OCI-LY1 (cell line): ENCODE data around the gene TXNL1.
A peak's percentile ranks its signal among the peaks of the same experiment; 100 is the strongest.
"Not testable (repeated sequence)": the region's sequence is repeated elsewhere in the genome, so short reads cannot be mapped to it uniquely, and the experiment has no call there.

ENCODE experiments used
- H2AFZ ChIP-seq: fragments of 200-600 bp; sonication (generic), shearing (Covaris generic); 2 replicates; pipeline ENCODE4 v1.6.0; 2014; ENCODE audit warnings: antibody characterized with exemption, mild to moderate bottlenecking, low read length
- H3F3A ChIP-seq: fragments of 200-600 bp; sonication (generic), shearing (Covaris generic); 2 replicates; pipeline ENCODE4 v1.6.0; 2014; ENCODE audit warnings: mild to moderate bottlenecking, antibody characterized with exemption, low read length, moderate library complexity; ENCODE audit not compliant: insufficient read depth
- H3K27ac ChIP-seq: fragments of 200-600 bp; sonication (generic); 2 replicates; pipeline ENCODE4 v1.5.1; 2014; ENCODE audit warnings: low read length, mixed run types, mild to moderate bottlenecking, low read depth; ENCODE audit not compliant: poor library complexity, severe bottlenecking
- H3K27me3 ChIP-seq: fragments of 200-600 bp; sonication (generic); 2 replicates; pipeline ENCODE4 v1.6.0; 2014; ENCODE audit warnings: antibody characterized with exemption, mild to moderate bottlenecking, low read length, moderate library complexity; ENCODE audit not compliant: insufficient read depth
- H3K36me3 ChIP-seq: fragments of 200-600 bp; sonication (generic); 2 replicates; pipeline ENCODE4 v1.6.1; 2014; ENCODE audit warnings: mild to moderate bottlenecking, antibody characterized with exemption, low read length, moderate library complexity, mixed read lengths; ENCODE audit not compliant: insufficient read depth
- H3K4me1 ChIP-seq: fragments of 200-600 bp; sonication (generic); 2 replicates; pipeline ENCODE4 v1.5.1; 2014; ENCODE audit warnings: mild to moderate bottlenecking, low read length, moderate library complexity; ENCODE audit not compliant: insufficient read depth, severe bottlenecking
- H3K4me2 ChIP-seq: fragments of 200-600 bp; sonication (generic), shearing (Covaris generic); 2 replicates; pipeline ENCODE4 v1.6.1; 2014; ENCODE audit warnings: low read length
- H3K4me3 ChIP-seq: fragments of 200-600 bp; sonication (generic); 2 replicates; pipeline ENCODE4 v1.5.1; 2014; ENCODE audit warnings: low read length, low read depth, mild to moderate bottlenecking, mixed read lengths; ENCODE audit not compliant: poor library complexity, severe bottlenecking
- H3K79me2 ChIP-seq: fragments of 200-600 bp; shearing (Covaris generic); 2 replicates; pipeline ENCODE4 v1.6.1; 2016; ENCODE audit warnings: mixed run types, low read length, mixed read lengths; ENCODE audit not compliant: insufficient read depth
- H3K9ac ChIP-seq: fragments of 200-600 bp; sonication (generic), shearing (Covaris generic); 2 replicates; pipeline ENCODE4 v1.6.1; 2014; ENCODE audit warnings: mild to moderate bottlenecking, low read length, mixed read lengths
- H3K9me2 ChIP-seq: fragments of 200-600 bp; sonication (generic), shearing (Covaris generic); 2 replicates; pipeline ENCODE4 v1.6.1; 2014; ENCODE audit warnings: low read depth, mild to moderate bottlenecking, low read length, mixed read lengths
- H3K9me3 ChIP-seq: fragments of 200-600 bp; shearing (Covaris generic); 2 replicates; pipeline ENCODE4 v1.6.1; 2014; ENCODE audit warnings: low read length, mixed read lengths
- H4K20me1 ChIP-seq: fragments of 200-600 bp; sonication (generic), shearing (Covaris generic); 2 replicates; pipeline ENCODE4 v1.6.0; 2016; ENCODE audit warnings: mild to moderate bottlenecking, low read length; ENCODE audit not compliant: insufficient read depth
- EZH2 ChIP-seq: fragments of 200-600 bp; sonication (generic), shearing (Covaris generic); IDR thresholded peaks from 2 replicates; pipeline ENCODE4 v1.8.0; 2017; ENCODE audit warnings: borderline replicate concordance, mixed run types, mild to moderate bottlenecking, antibody characterized with exemption, low read length, moderate library complexity, mixed read lengths
- TF ChIP-seq, protein P1 (sequence below): fragments of 200-600 bp; sonication (generic), shearing (Covaris generic); IDR thresholded peaks from 2 replicates; pipeline ENCODE4 v1.5.1; 2017; ENCODE audit warnings: mild to moderate bottlenecking, antibody characterized with exemption, low read length, moderate library complexity, mixed read lengths

The TXNL1 gene

DNA sequence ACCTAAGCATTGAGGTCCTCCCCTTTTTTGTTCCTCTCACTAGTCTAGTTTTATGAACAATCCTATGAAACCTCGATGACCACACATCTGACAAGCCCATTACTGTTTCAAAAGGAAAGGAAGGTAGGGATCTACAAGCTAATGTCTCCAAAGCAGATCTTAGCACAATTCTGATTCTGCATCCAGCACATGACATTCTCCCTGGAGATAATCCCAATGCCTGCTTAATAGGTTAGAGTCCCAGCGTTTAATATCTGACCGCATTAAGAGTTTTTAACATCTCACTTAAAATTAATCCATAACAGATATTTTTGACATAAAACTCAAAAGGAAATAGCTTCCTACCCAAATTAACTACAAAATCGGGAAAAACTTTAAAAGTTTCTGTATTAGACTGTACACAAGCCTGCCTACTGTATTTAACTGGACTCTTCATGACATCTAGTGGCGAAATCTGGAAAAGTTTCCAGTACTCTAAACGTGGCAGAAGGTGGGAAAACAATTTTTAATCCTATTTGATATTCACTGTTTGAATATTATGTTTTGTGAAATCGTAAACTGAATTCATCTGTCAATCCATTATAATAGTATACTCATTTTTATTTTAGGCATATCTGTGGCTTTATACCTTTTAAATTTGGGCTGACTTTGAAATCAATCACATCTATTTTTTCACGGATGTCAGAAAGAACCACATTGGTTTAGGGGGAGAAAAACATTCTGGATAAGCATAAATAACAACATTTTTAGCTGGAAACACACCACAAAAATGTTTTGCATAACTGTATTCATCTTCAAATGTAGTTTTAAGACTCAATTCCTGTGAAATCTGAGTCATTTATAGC is 62.4 kb downstream of the TXNL1 start:
- Histone ChIP-seq H3K79me2 (no peaks in the 10 kb centered on the region), H2AFZ (no peak overlapping the region), H3F3A (no peaks in the 10 kb centered on the region), H3K36me3 (no peaks in the 10 kb centered on the region), H3K4me2 (no peak overlapping the region), H3K9me3 (no peaks in the 10 kb centered on the region), H3K9ac (no peak overlapping the region), H3K27me3 (no peaks in the 10 kb centered on the region), H4K20me1 (no peaks in the 10 kb centered on the region), H3K4me1 (no peaks in the 10 kb centered on the region), H3K4me3 (no peak overlapping the region), H3K9me2 (no peaks in the 10 kb centered on the region; the same call in 1 of the 2 replicates), H3K27ac (no peak overlapping the region)
- no peak for TF ChIP-seq EZH2
- TF ChIP-seq, protein P1, sequence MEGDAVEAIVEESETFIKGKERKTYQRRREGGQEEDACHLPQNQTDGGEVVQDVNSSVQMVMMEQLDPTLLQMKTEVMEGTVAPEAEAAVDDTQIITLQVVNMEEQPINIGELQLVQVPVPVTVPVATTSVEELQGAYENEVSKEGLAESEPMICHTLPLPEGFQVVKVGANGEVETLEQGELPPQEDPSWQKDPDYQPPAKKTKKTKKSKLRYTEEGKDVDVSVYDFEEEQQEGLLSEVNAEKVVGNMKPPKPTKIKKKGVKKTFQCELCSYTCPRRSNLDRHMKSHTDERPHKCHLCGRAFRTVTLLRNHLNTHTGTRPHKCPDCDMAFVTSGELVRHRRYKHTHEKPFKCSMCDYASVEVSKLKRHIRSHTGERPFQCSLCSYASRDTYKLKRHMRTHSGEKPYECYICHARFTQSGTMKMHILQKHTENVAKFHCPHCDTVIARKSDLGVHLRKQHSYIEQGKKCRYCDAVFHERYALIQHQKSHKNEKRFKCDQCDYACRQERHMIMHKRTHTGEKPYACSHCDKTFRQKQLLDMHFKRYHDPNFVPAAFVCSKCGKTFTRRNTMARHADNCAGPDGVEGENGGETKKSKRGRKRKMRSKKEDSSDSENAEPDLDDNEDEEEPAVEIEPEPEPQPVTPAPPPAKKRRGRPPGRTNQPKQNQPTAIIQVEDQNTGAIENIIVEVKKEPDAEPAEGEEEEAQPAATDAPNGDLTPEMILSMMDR = peak; percentile 67

DNA sequence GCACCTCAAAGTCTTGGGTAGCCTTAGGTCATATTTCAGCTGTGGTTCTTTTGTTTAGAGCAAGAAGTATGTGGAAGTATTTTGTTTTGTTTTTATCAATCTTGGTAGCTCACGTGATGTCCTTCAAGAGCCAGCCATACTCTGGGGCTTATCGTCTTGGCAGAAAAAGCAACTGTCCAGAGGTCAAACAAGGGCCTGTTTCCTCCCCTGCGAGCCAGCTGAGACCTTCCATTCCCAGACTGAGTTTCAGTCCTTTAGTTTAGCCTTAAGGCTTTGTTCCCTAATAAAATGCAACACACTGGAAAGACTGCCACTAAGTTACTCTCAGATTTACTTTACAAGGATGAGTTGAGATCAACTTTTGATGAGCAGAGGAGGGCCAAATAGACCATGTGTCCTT is 63.5 kb downstream of the TXNL1 start:
- Histone ChIP-seq H2AFZ (no peak overlapping the region), H3K9ac (no peak overlapping the region), H3K4me2 (no peak overlapping the region), H3F3A (no peaks in the 10 kb centered on the region), H3K36me3 (no peaks in the 10 kb centered on the region), H3K27ac (no peak overlapping the region), H3K9me3 (no peaks in the 10 kb centered on the region), H3K27me3 (no peaks in the 10 kb centered on the region), H3K9me2 (no peaks in the 10 kb centered on the region), H3K4me3 (no peak overlapping the region), H3K79me2 (no peaks in the 10 kb centered on the region), H4K20me1 (no peaks in the 10 kb centered on the region), H3K4me1 (no peaks in the 10 kb centered on the region)
- TF ChIP-seq EZH2 = no peak
- TF ChIP-seq, protein P1 = no peak

DNA sequence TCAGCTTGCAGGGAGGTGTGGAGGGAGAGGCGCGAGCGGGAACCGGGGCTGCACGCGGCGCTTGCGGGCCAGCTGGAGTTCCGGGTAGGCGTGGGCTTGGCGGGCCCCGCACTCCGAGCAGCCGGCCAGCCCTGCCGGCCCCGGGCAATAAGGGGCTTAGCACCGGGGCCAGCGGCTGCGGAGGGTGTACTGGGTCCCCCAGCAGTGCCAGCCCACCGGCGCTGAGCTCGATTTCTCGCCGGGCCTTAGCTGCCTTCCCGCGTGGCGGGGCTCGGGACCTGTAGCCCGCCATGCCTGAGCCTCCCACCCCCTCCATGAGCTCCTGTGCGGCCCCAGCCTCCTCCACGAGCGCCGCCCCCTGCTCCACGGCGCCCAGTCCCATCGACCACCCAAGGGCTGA is 66.1 kb downstream of the TXNL1 start:
- not testable (repeated sequence) for H3K9me3 ChIP-seq, H3K79me2 ChIP-seq, H3K27me3 ChIP-seq, H4K20me1 ChIP-seq, H3K4me2 ChIP-seq, H3K9me2 ChIP-seq, H3K9ac ChIP-seq, H3K27ac ChIP-seq, H3K36me3 ChIP-seq, H3F3A ChIP-seq, H3K4me1 ChIP-seq, H2AFZ ChIP-seq, H3K4me3 ChIP-seq

DNA sequence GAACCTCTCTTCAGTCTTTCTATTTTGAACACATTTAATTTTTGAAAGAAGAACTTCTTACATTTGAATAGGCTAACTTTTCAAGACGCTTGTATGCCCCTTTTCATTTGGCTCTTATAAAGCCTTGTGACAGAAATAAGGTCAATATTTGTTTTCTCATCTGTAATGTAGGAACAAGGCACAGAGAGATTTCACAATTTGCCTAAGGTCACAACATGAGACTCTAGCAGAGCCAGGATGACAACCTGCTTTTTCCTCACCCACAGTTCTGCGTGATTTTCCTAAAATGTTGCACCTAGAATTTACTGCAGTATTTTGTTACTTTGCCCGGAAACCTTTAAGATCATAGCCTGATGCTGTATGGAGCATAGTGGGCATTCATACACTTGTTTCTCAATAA is 67.4 kb downstream of the TXNL1 start:
- H3K9me2 ChIP-seq = no peaks in the 10 kb centered on the region
- no peaks in the 10 kb centered on the region for H3F3A ChIP-seq
- no peaks in the 10 kb centered on the region for H4K20me1 ChIP-seq
- no peak overlapping the region for H2AFZ ChIP-seq
- H3K36me3 ChIP-seq = no peaks in the 10 kb centered on the region
- H3K4me2 ChIP-seq = no peak overlapping the region
- no peaks in the 10 kb centered on the region for H3K4me1 ChIP-seq
- TF ChIP-seq EZH2 = no peak
- TF ChIP-seq, protein P1 = no peak
- H3K9me3 ChIP-seq = no peaks in the 10 kb centered on the region
- H3K27me3 ChIP-seq = no peaks in the 10 kb centered on the region
- H3K27ac ChIP-seq = no peak overlapping the region
- H3K4me3 ChIP-seq = no peak overlapping the region
- H3K9ac ChIP-seq = no peak overlapping the region
- H3K79me2 ChIP-seq = no peaks in the 10 kb centered on the region
